Measurements from ENCODE around the gene ASB10.

Gene ASB10

DNA sequence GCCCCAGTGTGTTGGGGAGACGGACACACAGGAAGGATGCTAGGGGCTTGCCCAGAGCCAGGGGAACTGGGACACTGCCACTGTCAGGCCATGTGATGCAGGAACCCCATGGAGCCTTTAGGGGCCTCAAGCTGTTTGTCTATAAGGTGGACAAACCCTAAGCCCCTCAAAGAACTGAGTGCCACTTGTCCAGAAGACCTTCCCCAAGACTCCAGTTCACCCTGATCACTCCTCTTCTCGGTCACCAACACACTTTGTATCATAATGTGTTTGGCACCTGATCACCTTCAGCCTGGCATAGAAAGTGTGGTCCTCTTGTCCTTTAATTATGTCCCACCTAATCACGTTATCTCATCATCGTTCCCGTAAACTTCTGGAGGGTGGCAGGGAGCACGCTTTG is 22.5 kb upstream of the ASB10 start:
- no peak for DNase-seq

DNA sequence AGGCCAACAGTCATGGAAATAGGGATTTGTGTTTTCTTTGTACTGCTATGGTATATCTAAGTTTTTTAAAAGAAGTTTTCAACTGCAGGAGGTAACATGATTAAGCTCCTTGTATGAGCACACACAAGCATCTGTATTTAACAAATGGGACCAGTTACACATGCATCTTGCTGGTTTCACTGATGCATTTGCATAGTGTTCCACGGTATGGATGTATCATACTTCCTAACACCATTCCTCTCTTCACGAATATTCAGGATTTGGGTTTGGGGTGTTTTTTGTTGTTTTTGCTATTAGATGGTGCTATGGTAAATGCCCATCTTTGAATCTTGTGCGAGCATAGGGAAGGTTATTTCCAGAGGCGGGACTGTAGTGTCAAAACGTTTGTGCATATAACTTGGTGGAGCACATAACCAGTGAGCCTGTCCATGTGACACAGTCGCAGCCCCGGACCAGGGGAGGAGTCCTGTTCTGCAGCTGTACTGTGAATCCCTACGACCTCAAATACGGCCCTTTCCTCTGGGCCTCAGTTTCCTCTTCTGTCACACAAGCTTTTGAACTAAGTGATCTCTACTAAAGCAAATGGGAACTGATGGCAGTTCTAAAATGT is 21.3 kb upstream of the ASB10 start:
- DNase-seq = no peak

DNA sequence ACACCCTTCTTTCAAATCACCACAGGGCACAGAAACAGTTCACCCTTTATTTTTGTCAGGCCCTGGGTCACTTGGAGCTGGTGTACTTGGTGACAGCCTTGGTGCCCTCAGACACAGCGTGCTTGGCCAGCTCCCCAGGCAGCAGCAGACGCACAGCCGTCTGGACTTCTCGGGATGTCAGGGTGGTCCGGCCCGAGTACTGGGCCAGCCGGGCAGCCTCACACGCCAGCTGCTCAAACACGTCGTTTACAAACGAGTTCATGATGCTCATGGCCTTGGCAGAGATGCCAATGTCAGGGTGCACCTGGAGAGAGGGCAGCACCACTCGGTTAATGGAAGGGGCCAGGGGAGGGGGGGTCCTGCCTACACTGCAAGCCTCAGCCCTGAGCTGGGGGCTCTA is 20.8 kb upstream of the ASB10 start:
- DNase-seq = no peak

DNA sequence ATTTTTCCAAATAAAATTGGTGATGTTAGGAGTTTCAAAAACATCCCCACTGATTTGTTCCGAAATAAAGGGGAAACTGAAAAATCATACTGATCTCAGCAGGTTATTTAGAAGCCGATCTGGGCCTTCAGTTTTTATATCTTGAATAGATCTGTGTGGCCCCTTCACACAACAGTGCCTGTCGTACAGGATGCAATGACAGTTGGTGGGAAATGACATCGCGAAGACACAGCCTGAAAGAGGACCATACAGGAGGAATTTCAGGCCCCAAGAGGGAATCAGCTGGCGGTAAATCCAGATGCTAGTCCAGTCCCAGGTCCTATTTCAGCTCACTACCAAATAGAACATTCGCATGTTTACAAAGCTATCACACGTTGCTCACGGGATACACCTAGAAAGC is 20.3 kb upstream of the ASB10 start:
- no peak for DNase-seq

DNA sequence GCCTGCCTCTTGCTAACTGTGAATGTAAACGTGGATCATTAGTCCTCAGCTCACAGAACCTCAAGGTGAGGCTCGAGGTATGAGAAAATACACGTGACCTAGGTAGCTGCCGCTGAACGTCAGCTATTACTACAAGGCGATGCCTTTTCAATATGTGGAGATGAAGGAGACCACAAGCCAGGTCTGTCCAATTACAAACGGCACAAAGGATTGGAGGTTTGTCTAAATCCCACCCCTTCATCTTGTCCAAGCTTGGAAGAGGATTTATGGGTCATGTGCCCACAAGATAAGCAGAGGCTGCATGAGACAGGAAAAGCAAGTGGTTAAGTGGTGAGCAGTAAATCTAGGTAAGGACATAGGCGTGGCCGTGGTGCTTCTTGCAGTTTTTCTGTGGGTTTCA is 19.9 kb upstream of the ASB10 start:
- DNase-seq = no peak

DNA sequence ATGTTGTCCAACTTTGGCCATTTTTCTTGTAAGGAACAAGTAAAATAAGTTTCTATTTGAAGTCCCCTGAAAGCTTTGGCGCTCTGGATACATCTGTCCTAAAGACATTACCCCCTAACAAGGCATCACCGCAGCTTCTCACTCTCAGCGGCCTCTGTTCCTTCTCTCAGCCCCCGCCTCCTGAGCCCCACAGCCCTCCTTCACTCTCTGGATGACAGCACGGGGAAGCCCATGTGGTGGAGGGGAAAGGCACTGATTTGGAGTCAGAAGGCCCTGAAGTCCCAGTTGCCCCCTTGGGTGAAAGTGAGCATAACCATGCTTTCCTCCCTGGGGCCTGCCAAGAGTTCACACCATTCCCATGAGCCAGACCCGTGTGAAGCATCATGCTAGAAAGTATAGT is 18.7 kb upstream of the ASB10 start:
- DNase-seq = no peak

DNA sequence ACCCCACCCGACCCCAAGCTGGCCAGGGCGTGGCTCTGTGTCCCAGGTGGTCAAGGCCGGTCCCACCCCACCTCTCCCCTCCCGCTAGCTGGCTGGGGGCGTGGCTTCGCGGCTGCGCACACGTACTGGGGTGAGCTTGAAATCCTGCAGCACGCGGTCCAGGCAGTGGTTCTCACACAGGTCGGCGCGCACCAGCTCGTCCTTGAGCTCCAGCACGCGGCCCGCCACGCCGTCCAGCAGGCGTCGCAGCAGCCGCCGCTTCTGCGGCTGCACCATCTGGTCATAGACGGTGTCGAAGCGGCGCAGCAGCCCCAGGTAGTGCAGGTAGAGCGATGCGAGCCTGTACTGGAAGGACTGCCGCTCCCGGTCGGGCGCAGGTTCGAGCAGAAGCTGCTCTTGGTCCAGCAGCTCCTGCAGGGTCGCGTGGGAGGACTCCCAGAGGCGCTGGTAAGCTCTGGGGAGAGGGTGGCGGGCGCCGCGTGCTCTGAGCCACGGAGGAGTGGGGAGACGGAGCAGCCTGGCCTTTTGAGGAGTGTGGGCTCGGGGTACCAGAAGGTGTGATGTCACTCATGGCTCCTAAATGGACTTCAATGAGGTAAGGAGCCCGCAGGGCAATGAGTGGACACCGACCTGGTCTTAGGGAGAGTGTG is 17.5 kb upstream of the ASB10 start:
- no peak for DNase-seq

DNA sequence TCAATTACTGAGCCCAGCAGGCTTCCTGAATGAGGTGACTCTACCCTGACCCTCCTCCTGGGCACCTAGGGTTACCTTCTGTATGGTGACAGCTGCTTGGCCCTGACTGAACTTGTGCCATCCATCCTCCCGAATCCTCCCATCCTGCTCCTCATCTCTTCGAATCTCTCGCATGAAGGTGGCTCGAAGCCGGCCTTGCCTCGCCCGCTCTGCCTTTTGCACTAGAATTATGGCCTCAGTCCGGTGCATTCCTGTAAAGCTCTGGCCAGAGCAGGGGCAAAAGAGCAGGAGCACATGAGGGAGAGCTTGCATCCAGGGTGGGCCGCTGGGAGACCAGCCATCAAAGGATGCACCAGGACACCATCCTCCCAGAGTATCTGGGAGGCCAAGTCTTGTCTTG is 15.8 kb upstream of the ASB10 start:
- no peak for DNase-seq

DNA sequence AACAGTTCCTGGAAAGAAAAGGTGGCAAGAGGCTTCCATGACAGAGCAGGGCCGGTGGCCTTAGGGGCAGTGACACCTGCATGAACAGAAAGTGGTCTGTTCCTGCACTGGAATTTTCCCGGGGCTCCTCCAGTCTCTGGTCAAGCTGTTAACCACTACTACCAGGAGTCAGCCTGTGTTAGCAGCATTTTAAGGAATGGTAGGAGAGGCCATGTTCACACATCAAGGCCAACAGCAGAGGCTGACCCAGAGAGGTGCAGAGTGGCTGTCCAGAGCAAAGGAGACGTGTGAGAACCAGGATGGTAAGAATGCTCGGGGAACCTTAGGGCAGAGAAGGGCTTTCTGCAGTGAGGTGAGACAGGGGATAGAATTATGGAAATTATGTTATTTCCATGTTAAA is 14.7 kb upstream of the ASB10 start:
- no peak for DNase-seq

DNA sequence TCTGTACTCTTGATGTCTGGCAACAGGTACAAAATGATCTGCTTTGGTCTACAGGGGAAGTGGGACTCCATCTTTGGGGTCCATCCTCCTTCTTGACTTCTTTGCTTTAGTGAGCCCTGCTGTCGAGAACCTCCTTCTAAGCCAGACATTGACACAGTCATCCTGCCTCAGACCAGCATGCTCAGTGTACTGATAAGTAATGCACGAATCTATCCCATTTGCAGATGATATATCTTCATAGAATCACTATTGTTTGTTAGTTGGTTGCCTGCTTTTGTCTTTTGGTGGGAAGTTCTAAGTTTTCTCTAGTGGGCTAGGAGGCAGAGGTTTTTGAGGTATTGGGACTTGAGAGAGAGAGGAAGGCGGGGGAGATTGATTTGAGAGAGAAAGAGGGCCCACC is 14.3 kb upstream of the ASB10 start:
- no peak for DNase-seq

DNA sequence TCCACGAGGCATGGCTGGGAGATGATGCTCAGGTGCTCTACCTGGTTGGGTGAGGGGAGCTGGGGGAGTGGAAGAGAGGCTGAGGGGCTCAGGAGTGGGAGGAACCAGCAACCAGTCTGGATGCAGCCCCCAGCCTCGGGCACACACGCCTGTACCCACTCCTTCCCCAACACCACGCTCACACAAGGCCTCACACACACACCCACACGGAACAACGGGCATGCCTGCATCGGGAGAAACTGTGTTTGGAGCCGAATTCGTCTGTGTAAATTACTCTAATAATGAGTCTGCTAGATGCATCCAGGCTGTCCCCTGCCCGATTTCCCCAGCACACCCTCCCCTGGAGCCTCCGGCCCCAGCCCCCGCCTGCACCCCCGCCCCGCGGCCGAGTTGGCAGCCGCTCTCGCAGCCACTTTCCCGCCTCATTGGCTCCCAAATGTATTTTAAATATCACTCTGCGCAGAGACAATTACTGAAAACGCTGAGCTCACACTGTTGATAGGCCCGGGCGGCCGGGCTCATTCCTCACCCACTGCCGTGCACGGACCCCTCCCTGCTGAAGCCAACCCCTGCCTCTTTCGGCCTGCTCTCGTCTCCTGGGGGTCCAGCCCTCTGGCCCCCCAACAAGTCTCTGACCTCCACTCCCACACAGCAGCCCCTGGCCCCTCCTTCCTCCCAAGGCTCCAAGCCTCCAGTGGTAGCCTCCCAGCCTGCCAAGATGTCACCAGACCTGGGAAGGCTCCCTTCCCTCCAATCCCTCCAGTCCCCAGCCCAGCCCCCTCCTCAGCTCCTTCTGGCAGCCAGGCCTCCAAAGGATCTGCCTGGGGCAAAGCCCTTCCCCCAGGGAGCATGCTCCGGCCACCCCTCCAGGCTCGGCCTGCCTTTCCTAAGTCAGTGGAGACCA is 12.1 kb upstream of the ASB10 start:
- DNase-seq = no peak

DNA sequence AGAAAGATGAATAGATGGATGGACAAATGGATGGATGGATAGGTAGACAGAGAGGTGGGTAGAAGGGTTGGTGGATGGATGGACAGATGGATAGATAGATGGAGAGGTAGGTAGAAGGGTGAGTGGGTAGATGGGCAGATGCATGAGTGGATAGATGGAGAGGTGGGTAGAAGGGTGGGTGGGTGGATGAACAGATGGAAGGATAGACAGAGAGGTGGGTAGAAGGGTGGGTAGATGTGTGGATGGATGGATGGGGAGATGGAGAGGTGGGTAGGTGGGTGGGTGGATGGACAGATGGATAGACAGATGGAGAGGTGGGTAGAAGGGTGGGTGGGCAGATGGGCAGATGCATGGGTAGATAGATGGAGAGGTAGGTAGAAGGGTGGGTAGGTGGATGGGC is 10.9 kb upstream of the ASB10 start:
- no peak for DNase-seq

DNA sequence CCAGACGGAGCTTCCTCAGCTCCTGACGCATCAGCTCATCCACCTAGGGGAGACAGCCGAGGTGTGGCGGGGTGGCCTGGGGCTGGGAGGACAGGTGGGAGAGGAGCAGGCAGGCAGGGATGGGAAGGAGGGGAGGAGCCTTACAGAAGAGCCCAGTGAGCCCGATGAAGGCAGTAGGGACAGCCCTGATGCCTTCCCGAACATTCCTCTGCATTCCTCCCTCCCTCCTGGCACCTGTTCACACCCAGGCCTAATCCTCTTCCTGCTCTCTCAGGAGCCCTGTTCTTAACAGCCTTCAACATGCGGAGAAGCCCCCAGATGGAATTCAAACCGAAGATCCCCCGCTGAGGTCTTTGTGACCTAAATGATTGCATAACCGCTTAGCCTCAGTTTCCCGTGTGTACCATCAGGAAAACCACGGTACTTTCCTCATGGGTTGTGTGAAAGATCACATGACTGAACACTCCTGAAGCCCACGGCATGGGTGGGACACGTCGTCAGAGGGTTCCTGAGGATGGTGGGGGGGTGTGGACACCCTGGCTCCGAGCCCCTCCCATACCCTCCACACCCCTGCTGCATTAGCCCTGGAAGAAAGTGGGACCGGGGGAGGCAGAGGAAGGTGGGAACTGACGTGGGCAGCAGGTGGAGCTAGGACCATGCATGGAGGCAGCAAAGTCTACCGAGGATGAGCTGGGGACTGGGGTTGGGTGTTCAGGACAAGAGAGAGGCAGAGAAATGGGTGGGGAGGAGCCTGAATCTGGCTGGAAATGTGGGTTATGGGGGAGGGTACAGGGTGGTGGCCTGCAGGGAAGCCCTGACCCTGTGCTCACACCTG is 8.8 kb upstream of the ASB10 start:
- no peak for DNase-seq

DNA sequence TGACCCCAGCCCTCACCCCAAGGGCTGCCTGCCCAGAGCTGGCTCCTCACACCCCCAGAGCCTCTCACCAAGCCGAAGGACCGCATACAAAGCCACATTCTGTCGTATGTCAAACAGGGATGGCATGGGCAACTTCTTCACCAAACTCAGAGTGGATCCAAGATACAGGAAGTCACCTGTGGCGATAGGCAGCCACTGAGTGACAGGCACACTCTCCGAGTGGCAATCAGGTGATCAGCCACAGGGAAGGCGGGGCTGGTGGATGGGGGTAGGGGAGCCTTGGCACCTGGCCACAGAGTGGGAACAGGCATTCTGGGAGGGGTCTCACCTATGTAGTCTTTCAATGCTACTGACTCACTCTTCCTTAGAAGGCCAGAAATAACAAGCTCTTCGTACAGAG is 7.1 kb upstream of the ASB10 start:
- no peak for DNase-seq

DNA sequence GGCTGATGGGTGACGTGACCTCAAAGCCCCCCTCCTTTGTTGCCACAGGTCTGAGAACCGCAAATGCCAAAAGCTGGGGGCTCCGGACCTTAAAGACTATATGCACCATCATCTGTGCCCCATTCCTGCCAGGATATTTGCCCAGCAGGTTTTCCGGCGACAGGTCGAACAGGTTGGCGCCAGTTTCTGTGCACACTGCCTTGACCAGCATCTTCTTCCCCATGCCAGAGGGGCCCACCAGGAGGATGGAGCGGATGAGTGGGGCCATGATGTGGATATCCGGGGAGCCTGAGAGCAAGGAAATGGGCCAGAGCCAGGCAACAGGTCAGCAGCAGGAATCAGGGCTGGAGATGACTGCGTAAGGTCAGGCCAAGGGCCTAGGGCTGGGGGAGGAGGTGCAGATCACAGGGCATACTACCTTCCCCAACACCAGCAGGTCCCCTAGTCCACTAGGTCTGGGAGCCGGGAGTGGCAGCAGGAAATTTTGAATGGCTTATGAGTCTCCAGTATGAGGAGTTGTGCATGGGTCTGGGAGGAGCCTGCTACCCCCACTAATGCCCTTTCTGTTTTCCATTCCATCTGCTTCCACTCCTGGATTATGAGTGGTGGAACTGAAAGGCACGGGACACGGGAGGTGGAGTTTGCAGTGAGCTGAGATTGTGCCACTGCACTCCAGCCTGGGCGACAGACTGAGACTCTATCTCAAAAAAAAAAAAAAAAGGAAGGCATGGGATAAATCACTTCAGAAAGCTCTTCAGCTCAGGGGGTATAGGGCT is 6.3 kb upstream of the ASB10 start:
- DNase-seq = no peak

DNA sequence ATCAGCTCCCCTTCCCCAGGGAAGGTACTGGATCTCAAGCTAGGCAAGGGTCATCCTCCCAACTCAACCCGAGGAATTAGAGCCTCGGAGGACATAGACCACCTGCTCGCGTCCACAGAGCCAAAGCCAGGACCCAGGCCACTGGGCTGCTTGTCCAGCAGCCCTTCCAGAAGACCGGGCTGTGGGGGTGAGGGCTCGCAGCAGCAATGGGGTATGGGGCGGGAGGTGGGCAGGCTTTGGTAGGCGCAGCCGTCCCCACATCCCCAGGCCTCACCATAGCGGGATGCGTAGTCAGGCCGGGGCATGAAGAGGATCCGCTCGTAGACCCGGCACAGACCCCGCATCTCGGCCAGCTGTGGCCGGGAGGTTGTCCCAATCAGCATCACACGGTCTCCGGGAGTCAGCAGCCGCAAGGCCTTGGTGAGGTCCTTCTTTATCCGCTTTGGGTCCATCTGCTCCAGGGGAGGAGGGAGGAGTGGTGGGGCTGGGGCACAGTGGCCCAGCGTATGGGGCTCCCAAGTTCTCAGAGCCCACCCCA is 5.0 kb upstream of the ASB10 start:
- no peak for DNase-seq

DNA sequence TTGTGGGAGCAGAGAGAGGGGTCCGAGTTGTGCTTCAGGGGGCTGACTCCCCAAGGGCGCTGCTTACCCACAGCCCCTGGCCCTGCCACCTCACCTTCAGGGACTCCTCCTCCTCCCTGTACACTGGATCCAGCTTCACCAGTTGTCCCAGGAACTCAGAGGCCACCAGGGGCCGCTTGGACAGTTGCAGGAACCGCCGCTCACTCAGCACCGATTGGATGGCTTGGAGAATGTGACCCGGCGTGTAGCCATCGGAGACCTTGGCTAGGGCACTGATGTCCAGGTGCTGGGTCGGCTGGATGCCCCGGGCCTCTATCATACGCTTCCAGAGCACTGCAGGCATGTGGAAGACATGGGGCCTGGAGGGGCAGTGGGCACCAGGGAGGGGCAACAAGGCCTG is 4.5 kb upstream of the ASB10 start:
- no peak for DNase-seq

DNA sequence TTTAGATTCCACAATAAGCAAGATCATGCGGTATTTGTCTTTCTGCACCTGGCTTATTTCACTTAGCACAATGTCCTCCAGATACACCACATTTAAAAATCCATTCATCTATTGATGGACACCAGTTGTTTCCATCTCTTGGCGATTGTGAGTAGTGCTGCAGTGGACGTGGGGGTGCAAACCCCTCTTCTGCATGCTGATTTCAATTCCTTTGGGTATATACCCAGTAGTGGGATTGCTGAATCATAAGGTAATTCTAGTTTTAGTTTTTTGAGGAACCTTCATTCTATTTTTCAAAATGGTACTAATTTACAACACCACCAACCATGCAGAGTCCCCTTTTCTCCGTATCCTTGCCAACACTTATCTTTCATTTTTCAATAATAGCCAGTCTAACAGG is 2.0 kb upstream of the ASB10 start:
- DNase-seq = no peak

DNA sequence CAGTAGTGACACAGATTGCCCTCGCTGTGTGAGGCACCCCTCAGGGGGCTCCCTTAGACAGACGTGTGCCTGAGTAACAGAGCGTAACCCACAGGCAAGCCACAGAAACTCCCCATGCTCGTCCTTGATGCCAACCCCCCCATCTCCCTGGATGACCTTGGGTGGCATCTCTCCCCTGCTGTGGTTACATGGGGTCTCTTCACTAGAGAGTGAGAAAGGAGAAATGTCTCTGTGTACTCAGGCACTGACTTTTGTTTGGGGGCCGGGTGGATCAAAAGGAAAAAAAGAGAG is 1.1 kb upstream of the ASB10 start:
- no peak for DNase-seq

DNA sequence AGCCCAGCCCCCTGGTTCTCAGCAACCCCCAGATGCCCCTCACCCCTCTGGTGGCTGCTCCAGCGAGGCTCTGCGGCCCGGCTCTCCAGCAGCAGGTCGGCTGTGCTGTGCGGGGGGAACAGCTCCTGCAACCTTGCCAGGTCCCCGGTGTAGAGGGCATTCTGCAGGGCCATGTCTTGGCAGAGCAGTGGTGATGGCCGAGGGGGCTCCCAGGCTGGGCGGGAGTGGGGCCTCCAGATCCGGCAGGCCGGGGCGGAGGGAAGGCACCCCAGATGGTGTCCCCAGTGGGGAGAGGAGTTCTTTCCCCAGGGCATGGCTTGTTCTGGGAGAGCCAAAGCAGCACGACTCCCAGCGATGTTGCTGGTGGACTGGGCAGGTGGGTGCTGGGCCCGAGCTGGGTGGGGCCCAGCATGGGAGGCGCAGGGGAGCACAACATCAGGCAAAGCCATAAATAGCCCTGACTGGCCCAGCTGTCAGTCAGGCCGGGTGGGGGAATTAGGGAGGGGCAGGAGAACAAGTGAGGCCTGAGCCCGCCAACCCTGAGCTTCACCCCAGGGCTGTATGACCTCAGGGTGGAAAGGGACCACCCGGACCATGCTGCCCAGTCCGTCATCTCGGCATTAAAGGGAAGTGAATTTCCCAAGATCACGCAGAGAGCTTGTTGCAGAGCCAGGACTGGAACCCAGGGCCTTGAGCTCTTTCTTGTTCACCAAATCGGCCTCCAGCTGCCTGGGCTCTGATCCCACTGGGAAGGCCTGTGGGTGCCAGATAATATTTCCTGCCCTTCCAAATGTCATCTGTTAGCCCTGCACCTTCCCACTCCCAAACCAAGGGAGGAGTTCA is 580 bp upstream of the ASB10 start:
- no peak for DNase-seq

Data from stimulated activated naive CD4-positive, alpha-beta T cell treated with Interleukin-2 at 50 U/mL for 16 hours (primary cell).